ENCODE data around the gene ETFA.

ETFA gene

GRCh38 chr15:76184650-76185035 is 126.6 kb downstream of the ETFA start:
- Histone ChIP-seq H3K4me3 (replicated peaks; ENCODE audit: low read depth, low read length) (no peak overlapping the region), H3K36me3 (ENCODE audit: control insufficient read depth, insufficient read depth, low read length) (no peaks in the 10 kb centered on the region), H3K27me3 (replicated peaks; ENCODE audit: control insufficient read depth, insufficient read depth, low read length) (no peaks in the 10 kb centered on the region)
- no peak for DNase-seq (ENCODE audit: extremely low read depth, insufficient read length)
- TF ChIP-seq, protein P1, sequence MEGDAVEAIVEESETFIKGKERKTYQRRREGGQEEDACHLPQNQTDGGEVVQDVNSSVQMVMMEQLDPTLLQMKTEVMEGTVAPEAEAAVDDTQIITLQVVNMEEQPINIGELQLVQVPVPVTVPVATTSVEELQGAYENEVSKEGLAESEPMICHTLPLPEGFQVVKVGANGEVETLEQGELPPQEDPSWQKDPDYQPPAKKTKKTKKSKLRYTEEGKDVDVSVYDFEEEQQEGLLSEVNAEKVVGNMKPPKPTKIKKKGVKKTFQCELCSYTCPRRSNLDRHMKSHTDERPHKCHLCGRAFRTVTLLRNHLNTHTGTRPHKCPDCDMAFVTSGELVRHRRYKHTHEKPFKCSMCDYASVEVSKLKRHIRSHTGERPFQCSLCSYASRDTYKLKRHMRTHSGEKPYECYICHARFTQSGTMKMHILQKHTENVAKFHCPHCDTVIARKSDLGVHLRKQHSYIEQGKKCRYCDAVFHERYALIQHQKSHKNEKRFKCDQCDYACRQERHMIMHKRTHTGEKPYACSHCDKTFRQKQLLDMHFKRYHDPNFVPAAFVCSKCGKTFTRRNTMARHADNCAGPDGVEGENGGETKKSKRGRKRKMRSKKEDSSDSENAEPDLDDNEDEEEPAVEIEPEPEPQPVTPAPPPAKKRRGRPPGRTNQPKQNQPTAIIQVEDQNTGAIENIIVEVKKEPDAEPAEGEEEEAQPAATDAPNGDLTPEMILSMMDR (IDR thresholded peaks at IDR 0.05; ENCODE audit: insufficient read depth, low read length, poor library complexity, severe bottlenecking), result no peak

DNA sequence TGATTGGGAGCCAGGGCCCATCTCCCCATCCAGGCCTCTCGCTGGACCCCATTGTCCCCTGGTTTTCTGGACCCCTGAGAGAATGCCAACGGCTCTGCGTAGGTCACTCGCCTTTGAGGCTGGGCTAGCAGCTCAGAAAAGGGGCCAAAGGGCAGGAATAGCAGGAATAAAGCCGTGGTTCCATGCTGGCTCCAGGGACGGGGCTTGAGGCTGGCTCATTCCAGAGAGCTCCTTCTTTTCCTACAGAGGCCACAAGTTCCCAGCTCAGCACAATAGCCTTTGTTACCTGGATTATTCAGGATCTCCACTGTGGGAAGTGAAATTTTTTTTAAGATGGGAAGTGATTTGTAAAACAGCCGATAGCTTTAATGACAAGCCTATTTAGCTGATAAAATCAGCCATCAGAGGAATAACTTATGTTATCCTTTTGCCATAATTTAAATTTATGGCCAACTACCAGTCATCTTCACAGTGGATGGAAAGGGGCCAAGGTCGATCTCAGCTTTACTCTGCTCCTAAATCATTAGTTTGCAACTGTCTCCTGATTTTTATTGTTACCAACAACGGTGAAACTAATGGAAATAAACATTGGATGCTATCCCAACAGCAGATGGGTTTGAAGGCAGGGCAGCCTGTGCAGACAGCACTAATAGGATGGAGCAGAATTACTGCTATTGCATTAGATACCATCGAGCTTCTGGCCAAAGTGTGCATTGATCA is 127.2 kb downstream of the ETFA start:
- no peak for DNase-seq (ENCODE audit: extremely low read depth, insufficient read length)
- Histone ChIP-seq H3K27me3 (replicated peaks; ENCODE audit: control insufficient read depth, insufficient read depth, low read length) (no peaks in the 10 kb centered on the region), H3K36me3 (ENCODE audit: control insufficient read depth, insufficient read depth, low read length) (no peaks in the 10 kb centered on the region), H3K4me3 (replicated peaks; ENCODE audit: low read depth, low read length) (no peak overlapping the region)
- TF ChIP-seq, protein P1 (IDR thresholded peaks at IDR 0.05; ENCODE audit: insufficient read depth, low read length, poor library complexity, severe bottlenecking), result no peak

- no peak overlapping the region for H3K4me3 ChIP-seq (replicated peaks; ENCODE audit: low read depth, low read length)
- peak; percentile 49 for DNase-seq (ENCODE audit: extremely low read depth, insufficient read length)
Observed at GRCh38 chr15:76181705-76182107, 129.6 kb downstream of the ETFA start.

GRCh38 chr15:76180321-76180720 is 130.9 kb downstream of the ETFA start:
- Histone ChIP-seq H3K36me3 (ENCODE audit: control insufficient read depth, insufficient read depth, low read length) (no peaks in the 10 kb centered on the region), H3K4me3 (replicated peaks; ENCODE audit: low read depth, low read length) (no peak overlapping the region), H3K27me3 (replicated peaks; ENCODE audit: control insufficient read depth, insufficient read depth, low read length) (no peaks in the 10 kb centered on the region)
- TF ChIP-seq, protein P1 (IDR thresholded peaks at IDR 0.05; ENCODE audit: insufficient read depth, low read length, poor library complexity, severe bottlenecking), result no peak
- DNase-seq (ENCODE audit: extremely low read depth, insufficient read length), result no peak

More at GRCh38 chr15:76181705-76182107, 129.6 kb downstream of the ETFA start:
- Histone ChIP-seq H3K27me3 (replicated peaks; ENCODE audit: control insufficient read depth, insufficient read depth, low read length) (no peaks in the 10 kb centered on the region), H3K36me3 (ENCODE audit: control insufficient read depth, insufficient read depth, low read length) (no peaks in the 10 kb centered on the region)
- TF ChIP-seq, protein P1 (IDR thresholded peaks at IDR 0.05; ENCODE audit: insufficient read depth, low read length, poor library complexity, severe bottlenecking), result no peak

GRCh38 chr15:76179023-76179422 is 132.2 kb downstream of the ETFA start:
- H3K27me3 ChIP-seq (replicated peaks; ENCODE audit: control insufficient read depth, insufficient read depth, low read length), result no peaks in the 10 kb centered on the region
- TF ChIP-seq, protein P1 (IDR thresholded peaks at IDR 0.05; ENCODE audit: insufficient read depth, low read length, poor library complexity, severe bottlenecking), result no peak
- H3K36me3 ChIP-seq (ENCODE audit: control insufficient read depth, insufficient read depth, low read length), result no peaks in the 10 kb centered on the region
- H3K4me3 ChIP-seq (replicated peaks; ENCODE audit: low read depth, low read length), result no peak overlapping the region
- DNase-seq (ENCODE audit: extremely low read depth, insufficient read length), result no peak
